B cell (primary cell): ENCODE results near the gene ZNF280D.

Experiments
- EZH2 ChIP-seq: IDR thresholded peaks from 2 replicates; pipeline ENCODE4 v1.6.1; 2012; ENCODE audit warnings: borderline replicate concordance, low read depth, mild to moderate bottlenecking, moderate library complexity, low read length; ENCODE audit not compliant: insufficient read depth, poor library complexity, severe bottlenecking
- TF ChIP-seq, protein P1 (sequence below): fragments of 200-600 bp; IDR thresholded peaks from one replicate; pipeline ENCODE4 v1.8.0; 2022; ENCODE audit warnings: antibody characterized with exemption, mild to moderate bottlenecking

DNA sequence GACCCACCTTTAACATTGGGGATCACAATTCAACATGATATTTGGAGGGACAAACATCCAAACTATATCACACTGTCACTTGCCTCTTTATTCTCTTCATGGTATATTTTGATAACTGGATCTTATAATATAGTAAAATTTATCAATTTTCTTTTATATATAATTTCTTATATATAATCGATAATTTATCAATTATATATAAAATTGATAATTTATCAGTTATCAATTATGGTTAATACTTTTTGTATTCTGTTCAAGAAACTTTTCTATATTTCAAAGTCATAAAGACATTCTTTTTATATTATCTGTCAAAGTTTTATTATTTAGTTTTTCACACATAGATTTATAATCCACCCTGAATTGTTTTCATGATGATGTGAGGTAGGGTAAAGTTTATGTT lies 132.9 kb downstream of the ZNF280D start:
- TF ChIP-seq, protein P1, sequence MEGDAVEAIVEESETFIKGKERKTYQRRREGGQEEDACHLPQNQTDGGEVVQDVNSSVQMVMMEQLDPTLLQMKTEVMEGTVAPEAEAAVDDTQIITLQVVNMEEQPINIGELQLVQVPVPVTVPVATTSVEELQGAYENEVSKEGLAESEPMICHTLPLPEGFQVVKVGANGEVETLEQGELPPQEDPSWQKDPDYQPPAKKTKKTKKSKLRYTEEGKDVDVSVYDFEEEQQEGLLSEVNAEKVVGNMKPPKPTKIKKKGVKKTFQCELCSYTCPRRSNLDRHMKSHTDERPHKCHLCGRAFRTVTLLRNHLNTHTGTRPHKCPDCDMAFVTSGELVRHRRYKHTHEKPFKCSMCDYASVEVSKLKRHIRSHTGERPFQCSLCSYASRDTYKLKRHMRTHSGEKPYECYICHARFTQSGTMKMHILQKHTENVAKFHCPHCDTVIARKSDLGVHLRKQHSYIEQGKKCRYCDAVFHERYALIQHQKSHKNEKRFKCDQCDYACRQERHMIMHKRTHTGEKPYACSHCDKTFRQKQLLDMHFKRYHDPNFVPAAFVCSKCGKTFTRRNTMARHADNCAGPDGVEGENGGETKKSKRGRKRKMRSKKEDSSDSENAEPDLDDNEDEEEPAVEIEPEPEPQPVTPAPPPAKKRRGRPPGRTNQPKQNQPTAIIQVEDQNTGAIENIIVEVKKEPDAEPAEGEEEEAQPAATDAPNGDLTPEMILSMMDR, result no peak
- no peak for TF ChIP-seq EZH2
